T-helper 9 cell (primary cell): ENCODE measurements around the gene TPO.
"Not testable (repeated sequence)": the region's sequence is repeated elsewhere in the genome, so short reads cannot be mapped to it uniquely, and the experiment has no call there.

Experiments used
- DNase-seq: peaks from one replicate; pipeline ENCODE4 v3.0.0-alpha.2; 2020

Gene TPO

GRCh38 chr2:1561259-1561658, 148.0 kb downstream of the TPO start:
- no peak for DNase-seq

- DNase-seq = no peak
Observed at GRCh38 chr2:1561811-1562421, 148.7 kb downstream of the TPO start.

DNA sequence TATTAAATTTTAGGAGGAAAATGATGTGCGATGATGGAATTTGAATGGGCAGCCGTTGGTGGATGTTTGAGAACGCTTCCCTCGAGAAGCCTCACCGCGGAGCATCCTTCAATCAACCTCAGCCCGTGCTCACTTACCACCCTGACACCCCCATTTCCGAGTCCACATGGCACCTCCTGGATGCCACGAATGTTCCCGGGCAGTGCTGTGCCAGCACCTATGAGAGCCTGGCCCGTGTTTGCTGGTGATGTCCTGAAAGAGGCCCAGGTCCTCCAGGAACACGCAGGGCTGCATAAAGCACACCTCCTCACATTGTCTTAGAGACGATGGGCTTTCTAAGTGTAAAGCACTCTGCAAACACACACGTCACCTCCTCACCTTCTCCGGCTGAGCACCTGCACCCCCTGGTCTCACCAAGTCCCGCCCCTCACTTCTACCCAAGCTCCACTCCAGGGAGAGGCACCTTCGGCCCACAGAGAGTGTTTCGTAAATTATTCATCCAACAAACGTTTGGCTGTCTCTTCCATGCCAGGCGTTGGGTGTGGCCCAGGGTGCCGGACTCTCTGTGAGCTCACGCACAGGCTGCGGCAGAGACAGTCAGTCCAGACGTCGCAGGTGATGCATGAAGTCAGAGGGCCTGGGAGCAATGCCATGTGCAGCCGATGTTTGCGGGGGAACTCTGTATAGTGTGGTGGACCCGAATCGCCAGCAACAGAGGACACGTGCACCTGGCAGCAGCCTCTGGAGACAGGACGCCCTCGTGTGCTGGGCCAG, 150.0 kb downstream of the TPO start:
- DNase-seq = no peak

DNA sequence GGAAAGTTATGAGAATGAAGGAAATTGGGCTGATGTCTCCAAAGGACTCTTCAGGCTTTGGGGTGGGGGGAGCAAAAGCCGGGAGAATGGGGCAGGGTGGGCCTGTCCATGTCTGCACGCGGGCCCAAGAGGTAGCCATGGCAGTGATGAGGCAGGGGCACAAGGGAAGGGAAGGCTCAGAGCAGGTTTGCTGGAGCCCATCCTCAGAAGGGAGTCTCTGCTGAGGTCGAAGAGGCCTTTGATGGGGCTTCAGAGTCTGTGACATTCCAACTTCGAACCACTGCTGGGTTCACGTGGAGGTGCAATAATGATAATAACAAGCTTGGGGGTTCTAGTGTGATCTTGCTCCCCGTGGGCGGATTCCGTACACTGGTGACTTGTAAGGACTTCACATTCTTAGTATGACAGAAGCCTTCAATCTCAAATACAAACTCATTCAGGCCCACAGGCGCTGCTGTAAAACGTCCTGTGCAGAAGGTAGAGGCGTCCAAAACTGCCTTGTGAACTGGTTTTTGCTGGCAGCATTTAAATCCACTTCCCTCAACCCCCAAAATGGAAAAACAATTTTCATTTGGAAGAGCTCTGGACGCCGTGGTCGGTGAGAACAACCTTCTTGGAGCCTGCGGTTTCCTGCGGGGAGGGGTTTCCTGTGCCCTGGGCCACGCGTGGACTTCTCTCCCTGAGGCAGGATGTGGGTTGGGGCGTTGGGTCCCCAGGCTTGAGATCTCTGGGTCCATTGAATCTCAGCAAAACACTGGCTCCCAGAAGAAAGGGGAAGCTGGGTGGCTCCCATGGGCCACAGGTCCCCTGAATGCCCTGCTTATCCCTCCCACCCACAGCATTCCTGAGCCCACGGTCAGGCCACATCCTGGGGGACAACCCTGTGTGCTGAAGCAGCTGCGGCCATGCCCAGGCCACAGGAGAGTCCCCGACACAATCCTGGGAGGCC, 151.0 kb downstream of the TPO start:
- DNase-seq = no peak

DNA sequence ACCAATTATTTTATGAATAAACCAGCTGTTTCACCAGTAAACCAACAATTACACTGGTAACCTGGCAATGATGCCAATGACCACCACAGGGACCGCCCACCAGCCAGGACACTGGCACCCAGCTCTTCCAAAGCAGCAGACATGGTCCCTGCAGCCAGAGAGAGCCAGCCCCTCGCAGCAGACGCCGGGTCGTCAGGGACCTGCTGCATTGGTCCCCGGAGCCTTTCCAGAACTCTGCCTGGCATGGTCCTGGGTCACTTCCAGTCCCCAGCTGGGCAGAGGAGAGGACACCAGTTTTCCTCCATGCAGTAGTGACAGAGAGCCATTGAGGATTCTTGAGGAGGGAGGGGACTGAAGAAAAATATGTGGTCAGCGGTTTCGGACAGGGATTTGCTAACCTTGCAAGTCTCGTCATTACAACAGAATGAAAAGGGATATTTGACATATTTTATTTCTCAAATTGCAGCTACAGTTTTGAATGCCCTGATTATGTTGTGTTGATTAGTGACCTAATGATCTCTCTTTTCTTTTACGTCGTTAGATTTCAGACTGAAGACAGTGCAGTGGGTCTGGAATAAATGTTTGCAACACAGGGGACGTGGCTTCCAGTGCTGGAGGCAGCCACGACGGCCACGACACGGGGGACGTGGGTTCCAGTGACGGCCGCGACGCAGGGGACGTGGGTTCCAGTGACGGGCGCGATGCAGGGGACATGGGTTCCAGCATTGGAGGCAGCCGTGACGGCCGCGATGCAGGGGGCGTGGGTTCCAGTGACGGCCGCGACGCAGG, 154.5 kb downstream of the TPO start:
- DNase-seq = no peak

DNA sequence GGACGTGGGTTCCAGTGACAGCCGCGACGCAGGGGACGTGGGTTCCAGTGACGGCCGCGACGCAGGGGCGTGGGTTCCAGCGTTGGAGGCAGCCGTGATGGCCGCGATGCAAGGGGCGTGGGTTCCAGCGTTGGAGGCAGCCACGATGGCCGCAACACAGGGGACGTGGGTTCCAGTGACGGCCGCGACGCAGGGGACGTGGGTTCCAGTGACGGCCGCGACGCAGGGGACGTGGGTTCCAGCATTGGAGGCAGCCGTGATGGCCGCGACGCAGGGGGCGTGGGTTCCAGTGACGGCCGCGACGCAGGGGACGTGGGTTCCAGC, 155.0 kb downstream of the TPO start:
- not testable (repeated sequence) for DNase-seq

- no peak for DNase-seq
Observed at GRCh38 chr2:1569879-1570450, 156.7 kb downstream of the TPO start.

DNA sequence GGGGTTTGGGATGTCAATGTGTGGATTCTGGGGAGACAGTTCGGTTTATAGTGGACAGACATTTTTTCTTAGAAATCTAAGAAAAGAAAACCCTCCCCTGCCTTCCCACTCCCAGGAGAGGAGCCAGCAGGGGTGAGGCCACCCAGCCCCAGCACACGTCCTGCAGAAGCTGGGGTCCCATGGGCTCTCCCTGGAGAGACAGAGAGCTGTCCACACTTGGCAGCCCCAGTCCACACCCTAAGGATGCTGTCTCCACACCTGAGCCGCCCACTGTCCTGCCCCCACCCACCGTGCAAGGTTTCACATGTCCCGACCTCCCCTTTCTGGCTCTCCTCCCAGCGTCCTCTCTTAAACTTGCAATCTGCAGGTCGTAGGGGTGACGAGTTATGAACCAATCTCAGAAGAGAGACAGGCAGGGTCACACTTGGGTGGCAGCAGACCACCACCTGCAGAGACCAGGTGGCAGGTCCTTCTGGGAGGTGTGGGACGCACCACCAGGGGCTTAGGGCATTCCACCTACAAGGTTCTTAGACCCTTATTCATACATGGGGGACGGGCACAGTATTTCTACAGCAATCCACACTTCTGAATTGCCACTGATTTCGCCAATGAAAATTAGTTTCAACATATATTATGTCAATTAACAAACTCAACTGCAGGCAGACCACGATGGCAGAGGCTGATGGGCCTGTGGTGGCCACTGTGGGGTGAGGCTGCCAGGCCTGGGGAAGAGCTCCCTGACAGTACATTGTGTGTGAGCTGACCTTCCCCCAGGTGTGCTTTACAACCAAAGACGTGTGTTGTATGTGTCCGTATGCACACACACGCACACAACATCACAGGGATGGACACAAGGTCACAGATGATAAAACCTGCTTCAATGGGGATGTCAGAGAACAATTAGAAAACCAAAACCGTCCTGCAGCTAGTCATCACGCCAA, 158.5 kb downstream of the TPO start:
- no peak for DNase-seq

GRCh38 chr2:1572638-1573037, 159.4 kb downstream of the TPO start:
- no peak for DNase-seq

- DNase-seq = no peak
Observed at GRCh38 chr2:1577846-1578245, 164.6 kb downstream of the TPO start.

- DNase-seq = not testable (repeated sequence)
Observed at GRCh38 chr2:1581257-1581964, 168.1 kb downstream of the TPO start.

GRCh38 chr2:1581965-1582625, 168.8 kb downstream of the TPO start:
- DNase-seq = no peak

GRCh38 chr2:1582891-1583341, 169.7 kb downstream of the TPO start:
- no peak for DNase-seq

GRCh38 chr2:1584051-1584531, 170.8 kb downstream of the TPO start:
- no peak for DNase-seq

- no peak for DNase-seq
Observed at GRCh38 chr2:1584691-1585485, 171.6 kb downstream of the TPO start.

DNA sequence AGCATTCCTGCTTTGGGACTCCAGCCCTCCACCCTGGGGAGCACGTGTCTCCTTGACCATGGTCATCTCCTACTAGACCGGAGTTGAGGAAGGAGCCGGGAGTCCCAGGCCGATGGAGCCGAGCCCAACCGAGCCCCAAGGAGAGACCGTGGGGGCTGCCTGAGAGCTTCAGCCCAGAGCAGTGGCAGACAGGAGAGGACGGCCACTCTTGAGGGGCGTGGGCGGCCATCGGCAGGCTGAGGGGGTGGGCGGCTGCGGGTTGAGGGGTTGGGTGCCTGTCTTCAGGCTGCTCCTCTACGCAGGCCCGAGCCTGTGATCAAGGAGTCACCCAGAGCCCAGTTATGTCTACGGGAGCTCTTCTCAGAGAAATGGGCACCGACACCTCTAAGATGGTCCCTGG, 172.4 kb downstream of the TPO start:
- DNase-seq = no peak

- DNase-seq = no peak
Observed at GRCh38 chr2:1586251-1586922, 173.1 kb downstream of the TPO start.
